SU-DHL-6 (cell line): ENCODE measurements around the gene TMEM117.

Source experiments
- CTCF ChIP-seq: fragments of 200-600 bp; sonication (generic); IDR thresholded peaks from one replicate; pipeline ENCODE4 v1.5.1; 2017; ENCODE audit warnings: antibody characterized with exemption, mild to moderate bottlenecking, low read length, moderate library complexity; ENCODE audit not compliant: insufficient read depth, poor library complexity, severe bottlenecking
- EZH2phosphoT487 ChIP-seq: fragments of 200-600 bp; sonication (generic), shearing (Covaris generic); conservative IDR thresholded peaks from 2 replicates; pipeline ENCODE4 v1.6.1; 2018; ENCODE audit warnings: mild to moderate bottlenecking, antibody characterized with exemption, low read length, moderate library complexity, mixed read lengths

- TF ChIP-seq EZH2phosphoT487 (no peak), CTCF (no peak)
Measured at GRCh38 chr12:44021471-44021971, 185.6 kb downstream of the TMEM117 start.
